ENCODE results near the gene ELP5.

The ELP5 gene

DNA sequence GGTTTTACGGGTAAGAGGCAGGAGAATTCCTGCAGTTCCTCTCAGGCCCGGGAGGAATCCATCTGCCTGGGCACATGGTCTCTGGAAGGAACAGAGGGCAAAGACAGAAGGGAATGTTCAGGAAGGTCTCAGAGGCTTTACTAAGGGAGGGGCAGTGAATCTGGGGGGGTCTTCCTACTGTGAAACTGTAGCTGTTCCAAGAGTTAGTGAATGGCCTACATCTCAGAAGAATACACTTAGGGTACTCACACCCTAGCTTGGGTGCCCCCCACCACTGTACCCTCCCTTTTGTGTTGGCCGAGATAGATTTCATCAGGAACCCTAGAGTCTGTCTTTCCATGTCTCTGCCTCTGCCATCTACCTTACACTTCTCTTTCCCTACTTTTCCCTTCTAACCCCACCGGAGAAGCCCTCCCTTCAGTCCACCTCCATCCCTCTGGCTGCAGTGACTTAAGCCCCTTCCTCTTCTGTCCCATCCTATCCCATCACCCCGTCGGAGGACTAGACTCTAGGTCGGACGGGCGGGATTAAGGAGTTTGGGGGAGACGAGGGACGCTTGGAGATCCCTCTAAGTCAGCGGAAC lies 32.7 kb upstream of the ELP5 start:
- DNase-seq (ENCODE audit: low read depth in 2 of 2), result no peak

DNA sequence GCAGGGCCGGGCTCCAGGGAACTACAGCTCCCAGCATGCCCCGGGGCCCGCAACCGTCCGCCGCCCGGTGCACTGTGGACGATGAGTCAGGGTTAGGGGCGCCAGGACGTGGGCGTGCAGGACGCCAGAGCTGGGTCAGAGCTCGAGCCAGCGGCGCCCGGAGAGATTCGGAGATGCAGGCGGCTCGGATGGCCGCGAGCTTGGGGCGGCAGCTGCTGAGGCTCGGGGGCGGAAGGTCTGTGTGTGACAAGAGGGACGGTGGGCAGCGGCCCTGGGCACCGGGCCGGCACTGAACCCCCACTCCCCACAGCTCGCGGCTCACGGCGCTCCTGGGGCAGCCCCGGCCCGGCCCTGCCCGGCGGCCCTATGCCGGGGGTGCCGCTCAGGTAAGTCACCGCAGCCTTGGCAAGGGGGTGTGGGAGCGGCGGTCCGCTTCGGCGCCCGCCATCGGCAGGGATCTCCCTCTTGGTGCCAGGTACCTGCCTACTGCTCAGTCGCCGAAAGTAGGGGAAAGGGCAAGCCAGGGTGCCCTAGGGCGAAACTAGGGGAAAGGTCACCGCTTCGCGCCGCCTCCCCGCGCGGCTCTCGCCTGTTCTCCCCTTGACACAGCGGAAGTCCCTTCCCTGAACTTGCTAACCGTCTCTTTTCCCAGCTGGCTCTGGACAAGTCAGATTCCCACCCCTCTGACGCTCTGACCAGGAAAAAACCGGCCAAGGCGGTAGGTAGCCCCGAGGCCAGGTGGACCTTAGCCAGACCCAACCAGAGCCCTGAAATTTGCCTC lies 32.0 kb upstream of the ELP5 start, which contains the start of the genes ACADVL and DLG4:
Gene ACADVL, plus strand, starts transcription at position 127 of the 781 bp plus-strand sequence. Its CDS starts 47 bp downstream, at position 174.
Gene DLG4, minus strand, starts transcription at position 25 of the 781 bp plus-strand sequence.
- DNase-seq (ENCODE audit: low read depth in 2 of 2), result peak; percentile 58 to 63

DNA sequence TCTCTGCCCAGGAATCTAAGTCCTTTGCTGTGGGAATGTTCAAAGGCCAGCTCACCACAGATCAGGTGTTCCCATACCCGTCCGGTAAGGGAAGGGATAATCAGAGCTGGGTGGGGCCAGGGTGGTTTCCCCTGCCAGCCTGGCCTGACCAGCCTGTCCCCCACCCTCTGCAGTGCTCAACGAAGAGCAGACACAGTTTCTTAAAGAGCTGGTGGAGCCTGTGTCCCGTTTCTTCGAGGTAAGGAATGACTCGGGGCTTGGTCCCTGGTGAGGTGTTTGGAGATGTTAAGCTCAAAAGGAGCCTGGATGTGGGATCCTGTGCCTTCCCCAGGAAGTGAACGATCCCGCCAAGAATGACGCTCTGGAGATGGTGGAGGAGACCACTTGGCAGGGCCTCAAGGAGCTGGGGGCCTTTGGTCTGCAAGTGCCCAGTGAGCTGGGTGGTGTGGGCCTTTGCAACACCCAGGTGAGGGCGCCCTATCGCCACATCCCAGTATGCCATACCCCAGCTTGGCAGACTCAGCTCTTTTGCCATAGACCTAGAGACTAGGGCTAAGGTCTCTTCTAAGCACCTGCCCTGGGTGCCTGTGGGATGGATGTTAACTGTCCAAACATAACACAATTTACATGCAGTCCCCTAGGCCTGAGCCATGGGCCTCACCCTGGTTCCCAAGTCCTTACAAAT lies 31.3 kb upstream of the ELP5 start:
- DNase-seq (ENCODE audit: low read depth in 2 of 2), result peak in 1 of 2 donors; percentile 43

DNA sequence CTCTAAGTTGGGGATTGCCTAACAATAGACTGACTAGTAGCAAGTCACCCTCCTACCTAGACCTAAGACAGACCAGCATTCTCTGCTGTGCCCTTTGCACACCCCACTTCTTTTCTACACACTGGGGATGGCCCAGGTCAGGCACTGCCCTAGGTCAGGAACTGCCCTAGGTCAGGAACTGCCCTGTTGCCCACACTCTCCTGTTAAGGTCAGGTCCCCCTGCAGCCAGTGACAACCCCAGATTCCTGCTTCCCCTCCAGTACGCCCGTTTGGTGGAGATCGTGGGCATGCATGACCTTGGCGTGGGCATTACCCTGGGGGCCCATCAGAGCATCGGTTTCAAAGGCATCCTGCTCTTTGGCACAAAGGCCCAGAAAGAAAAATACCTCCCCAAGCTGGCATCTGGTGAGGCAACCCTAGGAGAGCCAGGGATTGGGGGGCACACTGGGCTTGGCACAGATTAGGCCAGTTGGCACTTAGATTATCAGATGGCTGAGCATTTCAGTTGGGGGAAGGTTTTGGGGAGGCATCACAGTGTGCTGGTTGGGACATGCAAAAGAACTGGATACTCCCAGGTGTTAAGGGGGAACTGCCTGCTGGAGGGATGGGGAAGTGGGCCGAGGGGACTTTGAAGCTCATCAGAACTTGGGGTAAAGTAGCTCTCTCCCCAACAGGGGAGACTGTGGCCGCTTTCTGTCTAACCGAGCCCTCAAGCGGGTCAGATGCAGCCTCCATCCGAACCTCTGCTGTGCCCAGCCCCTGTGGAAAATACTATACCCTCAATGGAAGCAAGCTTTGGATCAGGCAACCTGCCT lies 30.5 kb upstream of the ELP5 start:
- DNase-seq (ENCODE audit: low read depth in 2 of 2), result no peak

DNA sequence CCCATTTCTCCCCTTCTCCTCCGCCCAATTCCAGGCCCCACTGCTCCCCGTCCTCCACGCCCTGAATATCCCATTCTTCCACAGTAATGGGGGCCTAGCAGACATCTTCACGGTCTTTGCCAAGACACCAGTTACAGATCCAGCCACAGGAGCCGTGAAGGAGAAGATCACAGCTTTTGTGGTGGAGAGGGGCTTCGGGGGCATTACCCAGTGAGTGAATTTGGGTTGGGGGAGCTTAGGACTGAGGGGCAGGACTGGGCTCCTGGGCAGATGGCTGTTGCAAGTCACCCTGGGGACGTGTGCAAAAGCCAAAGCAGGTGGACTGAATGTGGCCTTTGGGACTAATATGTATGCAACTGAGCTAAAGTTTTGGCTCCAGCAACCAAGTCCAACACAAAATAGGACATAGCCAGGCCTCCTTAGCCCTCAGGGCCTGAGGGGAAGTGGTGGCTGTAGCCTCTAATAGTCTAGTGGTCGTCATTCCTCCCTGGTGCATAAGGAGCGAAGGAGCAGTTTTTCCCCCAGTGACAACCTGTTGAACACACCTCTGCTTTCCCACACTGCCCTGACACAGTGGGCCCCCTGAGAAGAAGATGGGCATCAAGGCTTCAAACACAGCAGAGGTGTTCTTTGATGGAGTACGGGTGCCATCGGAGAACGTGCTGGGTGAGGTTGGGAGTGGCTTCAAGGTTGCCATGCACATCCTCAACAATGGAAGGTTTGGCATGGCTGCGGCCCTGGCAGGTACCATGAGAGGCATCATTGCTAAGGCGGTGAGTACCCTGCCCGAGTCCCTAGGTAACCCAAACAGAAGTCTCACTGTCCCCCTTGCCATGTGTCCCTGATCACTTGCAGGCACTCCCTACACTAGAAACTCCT lies 29.7 kb upstream of the ELP5 start:
- no peak for DNase-seq (ENCODE audit: low read depth in 2 of 2)

DNA sequence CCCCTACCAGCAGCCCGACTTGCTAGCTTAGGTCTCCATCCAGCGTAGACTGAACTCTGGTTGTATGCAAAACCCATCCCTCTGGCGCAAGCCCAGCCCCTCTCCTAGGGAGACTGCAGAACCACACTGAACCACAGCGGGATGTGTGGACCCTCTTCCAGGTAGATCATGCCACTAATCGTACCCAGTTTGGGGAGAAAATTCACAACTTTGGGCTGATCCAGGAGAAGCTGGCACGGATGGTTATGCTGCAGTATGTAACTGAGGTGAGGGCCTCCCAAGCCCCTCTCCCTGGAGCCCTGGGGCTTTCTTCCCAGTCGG lies 29.1 kb upstream of the ELP5 start:
- DNase-seq (ENCODE audit: low read depth in 2 of 2), result no peak

DNA sequence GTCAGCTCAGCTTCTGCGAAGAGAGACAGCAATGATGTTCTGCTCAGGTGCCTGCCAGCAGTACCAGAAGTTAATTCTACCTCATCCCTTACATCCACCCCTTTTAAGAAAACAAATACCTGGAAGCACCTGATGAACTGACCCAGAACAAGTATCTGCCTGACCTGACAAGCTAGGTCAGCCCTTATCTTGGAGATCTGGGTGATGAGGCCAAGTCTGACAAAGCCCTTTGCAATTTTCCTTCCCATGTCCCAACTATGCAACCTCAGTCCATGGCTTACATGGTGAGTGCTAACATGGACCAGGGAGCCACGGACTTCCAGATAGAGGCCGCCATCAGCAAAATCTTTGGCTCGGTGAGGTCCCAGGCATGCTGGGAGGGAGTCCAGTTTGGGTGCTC lies 28.6 kb upstream of the ELP5 start:
- no peak for DNase-seq (ENCODE audit: low read depth in 2 of 2)

DNA sequence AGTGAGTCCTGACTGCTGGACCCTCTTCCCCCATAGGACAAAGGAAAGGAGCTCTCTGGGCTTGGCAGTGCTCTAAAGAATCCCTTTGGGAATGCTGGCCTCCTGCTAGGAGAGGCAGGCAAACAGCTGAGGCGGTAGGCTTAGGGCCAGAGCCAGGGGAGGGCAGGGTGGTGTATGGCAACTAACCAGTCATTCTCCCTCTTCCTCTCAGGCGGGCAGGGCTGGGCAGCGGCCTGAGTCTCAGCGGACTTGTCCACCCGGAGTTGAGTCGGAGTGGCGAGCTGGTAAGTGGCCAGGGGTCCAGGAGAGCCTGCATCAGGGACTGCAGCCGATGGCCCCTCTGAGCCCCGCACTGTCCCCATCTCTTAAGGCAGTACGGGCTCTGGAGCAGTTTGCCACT lies 27.9 kb upstream of the ELP5 start:
- DNase-seq (ENCODE audit: low read depth in 2 of 2), result no peak

DNA sequence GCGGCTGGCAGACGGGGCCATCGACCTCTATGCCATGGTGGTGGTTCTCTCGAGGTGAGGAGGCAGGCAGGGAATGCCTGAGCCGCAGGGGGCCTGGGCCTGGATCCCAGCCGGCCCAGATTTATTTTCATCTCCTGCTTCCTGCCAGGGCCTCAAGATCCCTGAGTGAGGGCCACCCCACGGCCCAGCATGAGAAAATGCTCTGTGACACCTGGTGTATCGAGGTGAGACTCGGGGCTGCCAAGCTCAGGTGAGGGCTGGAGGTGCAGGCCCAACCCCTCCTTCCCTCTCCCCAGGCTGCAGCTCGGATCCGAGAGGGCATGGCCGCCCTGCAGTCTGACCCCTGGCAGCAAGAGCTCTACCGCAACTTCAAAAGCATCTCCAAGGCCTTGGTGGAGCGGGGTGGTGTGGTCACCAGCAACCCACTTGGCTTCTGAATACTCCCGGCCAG lies 27.3 kb upstream of the ELP5 start:
- DNase-seq (ENCODE audit: low read depth in 2 of 2), result no peak

DNA sequence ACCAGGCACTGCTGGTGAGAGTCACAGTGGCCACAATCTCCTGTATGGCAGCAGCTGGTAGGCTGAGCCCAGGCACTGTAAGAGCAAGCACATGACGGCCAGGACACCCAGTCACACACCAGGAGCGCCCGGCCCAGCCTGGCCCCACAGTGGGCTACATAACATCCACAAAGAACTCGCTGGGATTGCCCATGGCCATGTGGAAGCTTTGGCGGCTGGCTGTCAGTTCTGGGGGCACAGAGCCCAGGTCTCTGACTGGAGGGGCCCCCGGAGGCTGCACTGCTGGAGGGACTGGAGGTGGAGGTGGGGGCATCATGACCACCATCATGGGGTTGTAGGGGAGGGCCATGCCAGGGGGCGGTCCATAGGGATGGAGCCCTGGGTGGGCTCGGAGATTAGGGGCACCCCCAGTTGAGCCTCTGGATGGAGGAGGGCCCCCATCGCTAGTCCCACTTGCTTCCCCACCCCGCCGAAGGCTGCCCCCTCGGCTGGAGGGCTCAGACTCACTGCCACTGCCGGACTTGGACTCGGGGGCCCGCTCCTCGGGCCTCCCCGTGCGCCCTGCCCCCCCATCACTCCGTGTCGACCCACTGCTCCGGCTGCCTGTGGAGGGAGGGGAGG lies 26.2 kb upstream of the ELP5 start:
- no peak for DNase-seq (ENCODE audit: low read depth in 2 of 2)

DNA sequence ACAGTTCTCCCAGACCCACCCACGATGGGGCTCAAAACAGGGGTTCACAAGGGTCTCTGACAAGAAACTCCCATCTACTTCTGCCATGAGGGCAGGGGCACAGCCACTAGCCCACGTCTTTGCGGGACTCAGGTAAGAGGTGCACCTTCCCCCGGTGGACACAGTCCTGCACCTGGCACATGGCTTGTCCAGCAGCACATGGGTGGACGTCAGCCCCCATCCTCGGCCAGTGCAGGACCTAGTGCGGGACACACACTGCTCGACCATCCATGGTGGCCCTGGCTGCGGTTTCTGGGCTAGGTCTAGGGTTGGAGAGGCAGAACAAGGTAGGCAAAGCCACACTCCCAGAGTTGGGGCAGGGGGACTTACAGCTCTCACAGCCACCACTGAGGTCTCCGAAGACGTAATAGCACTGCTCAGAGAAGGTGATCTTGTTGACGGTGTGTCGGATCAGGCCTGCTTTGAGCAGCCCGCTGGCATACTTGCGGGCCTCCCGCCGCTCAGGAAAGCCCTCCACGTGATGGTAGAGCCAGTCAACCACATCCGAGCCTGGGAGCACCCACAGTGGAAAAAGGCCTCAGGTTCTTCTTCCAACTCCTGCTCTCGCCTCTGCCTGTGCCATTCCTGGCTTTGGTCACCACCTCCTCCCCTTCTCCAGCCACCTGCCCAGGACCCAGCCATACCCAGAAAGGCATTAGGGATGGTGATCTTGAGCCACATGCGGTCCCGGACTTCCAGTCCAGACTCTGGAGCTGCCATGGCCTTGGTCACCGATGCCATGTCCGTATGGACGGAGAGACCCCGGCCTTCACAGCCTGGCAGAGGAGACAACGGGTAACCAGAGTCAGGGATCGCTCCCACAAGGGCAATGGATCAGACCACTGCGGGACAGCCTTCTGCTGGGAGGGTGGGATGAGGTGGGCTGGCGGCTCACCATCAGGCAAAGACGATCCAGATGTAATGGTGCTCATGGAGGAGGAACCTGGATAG lies 25.0 kb upstream of the ELP5 start:
- no peak for DNase-seq (ENCODE audit: low read depth in 2 of 2)

DNA sequence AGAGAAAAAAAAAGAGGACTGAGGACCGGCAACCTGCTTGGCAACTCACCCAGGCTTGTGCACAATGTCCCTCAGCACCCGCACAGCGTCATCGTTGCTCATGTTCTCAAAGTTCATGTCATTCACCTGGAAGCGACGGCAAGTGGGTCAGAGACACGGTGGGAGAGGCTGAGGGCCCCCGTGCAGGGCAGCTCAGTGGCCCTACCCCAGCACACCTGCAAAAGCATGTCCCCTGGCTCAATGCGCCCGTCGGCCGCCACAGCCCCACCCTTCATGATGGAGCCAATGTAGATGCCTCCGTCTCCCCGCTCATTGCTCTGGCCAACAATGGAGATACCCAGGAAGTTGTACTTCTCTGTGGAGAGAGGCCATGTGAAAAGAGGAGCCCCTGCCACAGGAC lies 23.1 kb upstream of the ELP5 start:
- no peak for DNase-seq (ENCODE audit: low read depth in 2 of 2)

DNA sequence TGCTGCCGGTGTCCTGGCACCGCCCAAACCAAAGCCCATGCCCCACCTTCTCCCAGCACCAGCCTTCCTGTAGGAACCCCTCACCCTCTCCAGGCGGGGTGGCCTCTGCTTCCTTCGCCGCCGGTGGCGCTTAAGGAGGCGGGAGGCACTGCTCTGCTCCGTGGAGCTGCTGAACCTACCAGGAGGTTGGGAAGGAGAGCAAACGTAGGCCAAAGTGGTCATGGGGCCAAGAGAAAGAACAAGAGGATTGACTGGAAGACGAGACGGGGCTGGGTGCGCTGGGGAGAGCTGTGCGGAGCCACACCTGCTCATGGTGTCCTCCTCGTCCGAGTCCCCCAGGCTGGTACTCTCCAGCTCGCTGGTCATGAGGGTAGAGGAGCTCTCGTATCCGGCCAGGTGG lies 22.5 kb upstream of the ELP5 start:
- DNase-seq (ENCODE audit: low read depth in 2 of 2), result no peak

DNA sequence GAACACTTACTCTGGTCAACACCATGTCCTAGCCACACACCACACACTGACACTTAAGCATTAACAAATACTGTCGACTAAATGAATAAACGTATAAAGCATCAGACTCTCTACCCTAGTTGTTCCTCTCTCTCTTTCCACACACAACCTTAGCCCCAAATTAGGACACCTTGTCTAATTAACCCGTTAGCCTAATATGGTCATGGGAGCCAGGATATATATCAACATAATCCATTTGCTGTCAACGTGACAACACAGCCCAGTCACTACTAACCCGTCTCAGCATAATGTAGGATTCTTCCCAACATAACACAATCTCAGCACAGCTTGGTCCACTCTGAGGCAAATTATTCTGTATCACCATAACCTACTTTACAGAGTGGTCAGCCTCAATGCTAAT lies 19.9 kb upstream of the ELP5 start:
- no peak for DNase-seq (ENCODE audit: low read depth in 2 of 2)

DNA sequence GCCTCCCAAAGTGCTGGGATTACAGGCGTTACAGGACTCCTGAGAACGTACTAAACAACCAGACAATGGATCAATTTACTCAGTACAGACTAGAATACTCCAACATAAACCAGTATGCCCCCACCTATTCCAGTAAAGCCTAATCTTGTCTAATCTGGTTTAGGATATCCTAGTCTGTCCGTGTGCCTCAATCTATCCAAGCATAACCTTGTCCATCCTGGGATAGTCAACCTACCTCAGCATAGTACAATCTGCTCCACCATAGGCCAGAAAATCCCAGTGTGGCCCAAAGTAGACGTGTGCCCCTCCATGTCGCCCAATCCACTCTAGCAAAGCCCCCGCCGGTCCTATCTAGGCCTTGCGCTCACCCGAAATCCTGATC lies 18.3 kb upstream of the ELP5 start:
- DNase-seq (ENCODE audit: low read depth in 2 of 2), result no peak

DNA sequence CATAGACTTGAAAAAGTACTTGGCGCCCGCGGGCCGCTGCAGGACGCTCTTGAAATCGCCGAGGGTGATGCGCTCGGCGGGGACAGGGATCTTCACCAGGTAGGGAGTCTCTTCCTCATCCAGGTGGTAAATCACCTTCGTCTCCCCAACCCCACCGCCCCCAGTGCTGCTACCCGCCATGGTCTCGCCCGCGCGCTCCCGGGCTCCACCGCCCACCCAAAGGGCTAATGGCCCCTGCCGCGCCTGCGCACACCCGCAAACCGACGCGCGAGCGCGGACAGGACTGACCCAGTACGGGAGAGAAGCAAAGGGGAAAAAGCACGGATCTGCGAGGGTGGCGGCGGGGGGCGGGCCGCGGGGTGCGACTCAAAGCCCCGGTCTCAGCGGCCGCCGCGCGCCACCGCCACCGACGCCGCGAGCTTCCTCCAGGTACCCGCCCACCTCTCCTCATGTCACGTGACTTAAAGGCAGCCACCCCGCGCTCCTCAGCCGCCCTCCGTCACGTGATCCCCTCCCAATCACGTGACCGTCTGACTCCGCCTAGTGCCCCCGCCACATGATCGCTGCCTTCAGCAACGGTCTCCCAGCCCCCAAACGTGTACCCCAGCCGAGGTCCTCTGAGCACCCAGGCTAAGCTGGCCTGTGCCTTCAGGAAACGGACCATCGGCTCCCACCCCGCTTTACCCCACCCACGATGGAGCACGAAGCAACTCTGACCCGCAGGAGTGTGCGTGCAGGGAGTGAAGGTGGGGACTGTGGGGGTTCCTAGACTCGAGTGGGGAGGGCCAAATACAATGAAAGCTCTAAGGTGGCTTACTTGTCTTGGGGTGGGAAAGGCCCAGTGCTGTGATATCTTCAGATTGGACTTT lies 17.7 kb upstream of the ELP5 start, which contains the start of gene DVL2:
Gene DVL2, minus strand, starts transcription at position 435 of the 869 bp plus-strand sequence. Its CDS starts 255 bp downstream, at position 180.
- DNase-seq (ENCODE audit: low read depth in 2 of 2), result peak; percentile 87 to 90

DNA sequence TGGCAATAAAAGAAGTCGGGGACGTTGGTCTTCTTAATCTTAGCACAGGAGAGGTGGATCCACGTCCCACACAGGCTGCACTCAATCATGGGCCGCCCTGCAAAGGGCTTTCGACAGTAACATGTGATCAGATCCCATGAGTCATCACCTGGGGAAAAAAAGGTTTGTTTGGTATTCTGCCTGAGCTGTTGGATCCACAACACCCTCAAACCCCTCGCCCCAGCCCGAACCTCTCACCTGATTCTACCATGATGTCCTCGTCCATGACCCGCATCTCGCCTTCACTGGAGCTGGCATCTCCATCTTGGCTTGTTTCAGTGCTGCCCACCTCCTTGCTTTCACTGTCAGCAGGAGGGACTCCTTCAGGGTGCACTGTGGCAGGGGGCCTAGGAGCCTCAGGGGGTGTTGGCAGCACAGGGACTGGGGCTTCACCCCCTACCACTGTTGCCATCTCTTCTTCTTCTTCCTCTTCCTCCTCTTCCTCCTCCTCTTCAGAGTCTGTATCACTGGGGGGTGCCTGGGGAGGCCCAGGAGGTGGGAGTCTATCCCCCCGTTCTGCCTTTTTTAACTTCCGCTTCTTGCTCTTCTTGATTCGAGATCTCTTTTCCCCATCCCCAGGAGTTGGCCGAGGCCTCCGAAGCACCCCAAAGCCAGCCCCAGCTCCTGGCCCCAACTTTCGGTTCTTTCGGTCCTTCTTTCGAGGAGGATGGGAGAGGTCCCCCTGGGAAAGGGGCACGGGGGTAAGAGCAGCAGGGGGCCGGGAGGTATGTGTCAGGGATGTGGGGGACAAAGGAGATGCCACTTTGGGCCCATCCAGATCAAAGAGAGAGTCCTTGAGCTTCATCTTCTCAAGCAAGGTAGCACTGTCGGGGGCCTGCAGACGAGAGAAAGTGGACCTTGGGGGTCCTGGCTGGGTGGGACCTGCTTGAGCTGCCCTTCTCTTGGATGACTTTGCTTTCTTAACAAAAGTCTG lies 16.0 kb upstream of the ELP5 start:
- no peak for DNase-seq (ENCODE audit: low read depth in 2 of 2)
